Chondrocyte (in vitro differentiated cells): ENCODE data around the gene ZFAND3. TPM values are rescaled to one million over a fixed set of nuclear protein-coding genes. Genes with fewer than 3 reads are reported as not detected.

ENCODE experiments used
- DNase-seq: peaks from one replicate; pipeline ENCODE4 v3.0.0; 2021; ENCODE audit warnings: mixed read lengths, low spot score
- H3K27ac Mint-ChIP-seq: one replicate; pipeline ENCODE4 v1.8.0; 2021; ENCODE audit warnings: mild to moderate bottlenecking, moderate library complexity, mixed read lengths; ENCODE audit not compliant: unreplicated experiment
- H3K27me3 Mint-ChIP-seq: 2 replicates; pipeline ENCODE4 v1.8.0; 2021; ENCODE audit warnings: low read depth, mixed read lengths
- H3K36me3 Mint-ChIP-seq: 2 replicates; pipeline ENCODE4 v1.8.0; 2021; ENCODE audit warnings: low read depth, mixed read lengths
- H3K4me1 Mint-ChIP-seq: 2 replicates; pipeline ENCODE4 v1.8.0; 2021; ENCODE audit warnings: low read depth, mild to moderate bottlenecking, mixed read lengths
- H3K4me3 Mint-ChIP-seq: one replicate; pipeline ENCODE4 v1.8.0; 2021; ENCODE audit warnings: mild to moderate bottlenecking, moderate library complexity, mixed read lengths; ENCODE audit not compliant: unreplicated experiment
- H3K9me3 Mint-ChIP-seq: 2 replicates; pipeline ENCODE4 v1.8.0; 2021; ENCODE audit warnings: low read depth, mixed read lengths
- CTCF ChIP-seq: fragments of 200-600 bp; sonication (generic); IDR thresholded peaks from 2 replicates; pipeline ENCODE4 v1.5.0; 2021; ENCODE audit warnings: antibody characterized with exemption, mild to moderate bottlenecking, moderate library complexity
- total RNA-seq: library from RNA; stranded (reverse); gene quantifications from 3 replicates; pipeline ENCODE4 v1.2.1, GENCODE V29; 2021

ZFAND3 gene
- total RNA-seq, 1 donor from 2014 or later = 98.5 TPM

- Mint-ChIP-seq H3K36me3 (no peaks in the 10 kb centered on the region), H3K27ac (no peak overlapping the region), H3K4me3 (no peak overlapping the region), H3K27me3 (no peaks in the 10 kb centered on the region), H3K9me3 (no peaks in the 10 kb centered on the region), H3K4me1 (peaks cover 20% of the 10 kb centered on the region)
- DNase-seq = no peak
- TF ChIP-seq CTCF = no peak
Observed at GRCh38 chr6:37779902-37780628, 39.5 kb upstream of the ZFAND3 start.

GRCh38 chr6:37781788-37782187 is 37.7 kb upstream of the ZFAND3 start:
- no peak for DNase-seq

GRCh38 chr6:37783025-37783855 is 36.3 kb upstream of the ZFAND3 start:
- peak overlapping the region; percentile 53 for H3K4me3 Mint-ChIP-seq
- no peaks in the 10 kb centered on the region for H3K36me3 Mint-ChIP-seq
- no peaks in the 10 kb centered on the region for H3K9me3 Mint-ChIP-seq
- peaks cover 19% of the 10 kb centered on the region for H3K4me1 Mint-ChIP-seq
- DNase-seq = no peak
- H3K27me3 Mint-ChIP-seq = no peaks in the 10 kb centered on the region
- peak overlapping the region; percentile 36 for H3K27ac Mint-ChIP-seq
- TF ChIP-seq CTCF = no peak

More at GRCh38 chr6:37781788-37782187, 37.7 kb upstream of the ZFAND3 start:
- peaks cover 20% of the 10 kb centered on the region for H3K4me1 Mint-ChIP-seq
- no peaks in the 10 kb centered on the region for H3K36me3 Mint-ChIP-seq
- H3K4me3 Mint-ChIP-seq = no peak overlapping the region
- TF ChIP-seq CTCF = no peak
- H3K9me3 Mint-ChIP-seq = no peaks in the 10 kb centered on the region
- H3K27ac Mint-ChIP-seq = no peak overlapping the region
- no peaks in the 10 kb centered on the region for H3K27me3 Mint-ChIP-seq

- peak overlapping the region; percentile 36 for H3K27ac Mint-ChIP-seq
- no peaks in the 10 kb centered on the region for H3K27me3 Mint-ChIP-seq
- H3K9me3 Mint-ChIP-seq = no peaks in the 10 kb centered on the region
- H3K4me3 Mint-ChIP-seq = peak overlapping the region; percentile 12
- no peak for DNase-seq
- H3K36me3 Mint-ChIP-seq = no peaks in the 10 kb centered on the region
- no peak for TF ChIP-seq CTCF
- H3K4me1 Mint-ChIP-seq = peaks cover 19% of the 10 kb centered on the region
Observed at GRCh38 chr6:37783856-37784584, 35.5 kb upstream of the ZFAND3 start.

GRCh38 chr6:37784585-37784967 is 35.0 kb upstream of the ZFAND3 start:
- Mint-ChIP-seq H3K27ac (no peak overlapping the region), H3K4me1 (peaks cover 19% of the 10 kb centered on the region), H3K36me3 (no peaks in the 10 kb centered on the region), H3K9me3 (no peaks in the 10 kb centered on the region), H3K27me3 (no peaks in the 10 kb centered on the region), H3K4me3 (no peak overlapping the region)
- no peak for TF ChIP-seq CTCF
- no peak for DNase-seq
